GF-D8 (cell line): ENCODE results near the gene DENND1A.

Experiments used
- DNase-seq: peaks from one replicate; lab custom pipeline; 2025; lab: John Stamatoyannopoulos, UW

DENND1A gene

GRCh38 chr9:123350590-123351310 is 579.2 kb downstream of the DENND1A start:
- no peak for DNase-seq

- no peak for DNase-seq
Observed at GRCh38 chr9:123349691-123350480, 580.0 kb downstream of the DENND1A start.

GRCh38 chr9:123349033-123349432 is 580.9 kb downstream of the DENND1A start:
- DNase-seq, result no peak

GRCh38 chr9:123348317-123348992 is 581.5 kb downstream of the DENND1A start:
- no peak for DNase-seq

GRCh38 chr9:123347289-123348060 is 582.5 kb downstream of the DENND1A start:
- DNase-seq, result no peak

- no peak for DNase-seq
Observed at GRCh38 chr9:123346826-123347225, 583.1 kb downstream of the DENND1A start.

- no peak for DNase-seq
Observed at GRCh38 chr9:123346026-123346425, 583.9 kb downstream of the DENND1A start.

GRCh38 chr9:123345567-123345955 is 584.4 kb downstream of the DENND1A start:
- DNase-seq, result no peak

GRCh38 chr9:123344192-123344949 is 585.6 kb downstream of the DENND1A start:
- no peak for DNase-seq

- DNase-seq, result no peak
Observed at GRCh38 chr9:123343443-123344191, 586.3 kb downstream of the DENND1A start.

- DNase-seq, result no peak
Observed at GRCh38 chr9:123342247-123342646, 587.7 kb downstream of the DENND1A start.

- DNase-seq, result no peak
Observed at GRCh38 chr9:123341816-123342215, 588.1 kb downstream of the DENND1A start.

- no peak for DNase-seq
Observed at GRCh38 chr9:123339666-123340510, 590.0 kb downstream of the DENND1A start.

- no peak for DNase-seq
Observed at GRCh38 chr9:123338710-123339665, 590.9 kb downstream of the DENND1A start.

GRCh38 chr9:123337971-123338370 is 592.0 kb downstream of the DENND1A start:
- no peak for DNase-seq

- DNase-seq, result no peak
Observed at GRCh38 chr9:123336959-123337358, 593.0 kb downstream of the DENND1A start.

GRCh38 chr9:123336449-123336848 is 593.5 kb downstream of the DENND1A start:
- no peak for DNase-seq

- DNase-seq, result no peak
Observed at GRCh38 chr9:123335986-123336329, 594.0 kb downstream of the DENND1A start.
